Left lobe of liver (tissue), 2 donors: ENCODE measurements around the gene CXXC5. TPM values are rescaled to one million over a fixed set of nuclear protein-coding genes. Genes with fewer than 3 reads are reported as not detected.

Experiments
- ATAC-seq: fragments of 200-7000 bp; cut with Tn5 transposase; one replicate; pipeline ENCODE4 v1.9.1; 2020; ENCODE audit warnings: mild to moderate bottlenecking, moderate library complexity
- DNase-seq: peaks from one replicate; pipeline ENCODE4 v3.0.0-alpha.2; 2020; ENCODE audit warnings: low spot score
- total RNA-seq: library from RNA; stranded (reverse); gene quantifications from one replicate; pipeline ENCODE4 v1.2.1, GENCODE V29; 2021
- donor health status: DM: no; HTN: no; CAD: no; lungs with moderate emphysema.
- donor health status: DM: no; HTN: yes; CAD: no.

Gene CXXC5
- total RNA-seq, 1 donor from 2014 or later = 64.0 TPM

GRCh38 chr5:139690803-139691629 is 42.9 kb downstream of the CXXC5 start:
- ATAC-seq = no peak
- DNase-seq = no peak

GRCh38 chr5:139692148-139692547 is 44.0 kb downstream of the CXXC5 start:
- ATAC-seq = no peak
- DNase-seq = no peak

- DNase-seq = no peak
- ATAC-seq = no peak
Measured at GRCh38 chr5:139692679-139693308, 44.6 kb downstream of the CXXC5 start.

- ATAC-seq (no peak), DNase-seq (no peak)
Measured at GRCh38 chr5:139693676-139694364, 45.7 kb downstream of the CXXC5 start.

- ATAC-seq = no peak
Measured at GRCh38 chr5:139694556-139695177, 46.5 kb downstream of the CXXC5 start.

GRCh38 chr5:139695178-139695573 is 47.0 kb downstream of the CXXC5 start:
- ATAC-seq (no peak), DNase-seq (no peak)

More at GRCh38 chr5:139694556-139695177, 46.5 kb downstream of the CXXC5 start:
- DNase-seq = no peak

GRCh38 chr5:139696167-139696893 is 48.2 kb downstream of the CXXC5 start:
- ATAC-seq (no peak), DNase-seq (no peak)

GRCh38 chr5:139696894-139697658 is 48.9 kb downstream of the CXXC5 start:
- peak; percentile 56 for DNase-seq
- ATAC-seq = peak; percentile 39

GRCh38 chr5:139698490-139699146 is 50.5 kb downstream of the CXXC5 start:
- ATAC-seq (peak; percentile 40), DNase-seq (peak; percentile 55)

- ATAC-seq (no peak), DNase-seq (no peak)
Measured at GRCh38 chr5:139699351-139699750, 51.2 kb downstream of the CXXC5 start.

- ATAC-seq (no peak), DNase-seq (no peak)
Measured at GRCh38 chr5:139700711-139701055, 52.5 kb downstream of the CXXC5 start.

GRCh38 chr5:139701056-139701741 is 53.0 kb downstream of the CXXC5 start:
- DNase-seq (peak; percentile 55), ATAC-seq (peak; percentile 55)

- ATAC-seq = no peak
Measured at GRCh38 chr5:139702548-139702947, 54.4 kb downstream of the CXXC5 start.

GRCh38 chr5:139704748-139705147 is 56.6 kb downstream of the CXXC5 start:
- DNase-seq (no peak), ATAC-seq (no peak)

More at GRCh38 chr5:139702548-139702947, 54.4 kb downstream of the CXXC5 start:
- no peak for DNase-seq

GRCh38 chr5:139705191-139705590 is 57.0 kb downstream of the CXXC5 start:
- ATAC-seq = no peak
- DNase-seq = no peak

GRCh38 chr5:139705655-139706587 is 57.8 kb downstream of the CXXC5 start:
- no peak for ATAC-seq
- DNase-seq = no peak

GRCh38 chr5:139707445-139708003 is 59.4 kb downstream of the CXXC5 start:
- DNase-seq (no peak), ATAC-seq (no peak)
